GM21786 (cell line): ENCODE measurements around the gene SEC14L6.

Source experiments
- ATAC-seq: cut with Tn5 transposase; IDR thresholded peaks from one replicate; pipeline ENCODE4 v1.9.1; 2021; ENCODE audit not compliant: unreplicated experiment

SEC14L6 gene

DNA sequence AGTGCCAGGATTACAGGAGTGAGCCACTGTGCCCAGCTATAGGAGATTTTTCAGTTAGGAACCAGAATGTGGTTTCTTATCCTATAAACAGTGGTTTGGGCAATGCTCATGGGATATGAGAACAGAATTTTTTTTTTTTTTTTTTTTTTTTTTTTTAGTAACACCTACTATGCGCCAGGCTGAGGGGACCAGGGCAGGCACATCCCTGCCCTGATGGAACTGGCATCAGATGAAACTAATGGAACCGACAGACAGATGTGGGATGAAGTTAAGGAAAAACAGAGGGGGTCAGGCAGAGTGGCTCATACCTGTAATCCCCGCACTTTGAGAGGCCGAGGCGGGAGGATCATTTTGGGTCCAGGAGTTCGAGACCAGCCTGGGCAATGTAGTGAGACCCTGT, 45.9 kb downstream of the SEC14L6 start:
- ATAC-seq = no peak

DNA sequence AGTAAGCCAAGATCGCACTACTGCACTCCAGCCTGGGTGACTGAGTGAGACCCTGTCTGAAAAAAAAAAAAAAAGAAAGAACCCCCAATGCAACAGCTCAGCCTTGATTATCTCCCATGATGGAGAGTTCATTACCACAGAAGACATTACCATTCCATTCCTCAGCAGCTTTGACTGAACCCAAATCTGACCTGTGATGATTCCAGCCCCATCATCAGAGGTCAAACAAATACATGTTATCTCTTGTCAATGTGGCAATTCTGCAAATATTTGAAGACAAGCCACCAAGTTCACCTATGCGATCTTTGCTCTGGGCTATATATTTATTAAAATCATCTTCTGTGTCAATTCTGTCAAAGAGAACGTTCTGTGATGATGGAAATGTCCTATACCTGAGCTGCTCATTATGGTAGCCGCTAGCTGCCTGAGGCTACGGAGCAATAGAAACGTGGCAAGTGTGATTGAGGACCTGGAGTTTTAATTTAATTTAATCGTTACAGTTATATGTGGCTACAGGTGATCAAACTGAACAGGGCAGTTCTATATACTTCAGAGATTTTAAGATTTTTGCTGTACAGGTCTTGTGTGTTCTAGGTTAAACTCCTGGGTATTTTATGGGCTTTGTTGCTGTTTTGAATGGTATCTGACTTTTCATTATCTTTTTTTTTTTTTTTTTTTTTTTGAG, 48.9 kb downstream of the SEC14L6 start:
- ATAC-seq = no peak

DNA sequence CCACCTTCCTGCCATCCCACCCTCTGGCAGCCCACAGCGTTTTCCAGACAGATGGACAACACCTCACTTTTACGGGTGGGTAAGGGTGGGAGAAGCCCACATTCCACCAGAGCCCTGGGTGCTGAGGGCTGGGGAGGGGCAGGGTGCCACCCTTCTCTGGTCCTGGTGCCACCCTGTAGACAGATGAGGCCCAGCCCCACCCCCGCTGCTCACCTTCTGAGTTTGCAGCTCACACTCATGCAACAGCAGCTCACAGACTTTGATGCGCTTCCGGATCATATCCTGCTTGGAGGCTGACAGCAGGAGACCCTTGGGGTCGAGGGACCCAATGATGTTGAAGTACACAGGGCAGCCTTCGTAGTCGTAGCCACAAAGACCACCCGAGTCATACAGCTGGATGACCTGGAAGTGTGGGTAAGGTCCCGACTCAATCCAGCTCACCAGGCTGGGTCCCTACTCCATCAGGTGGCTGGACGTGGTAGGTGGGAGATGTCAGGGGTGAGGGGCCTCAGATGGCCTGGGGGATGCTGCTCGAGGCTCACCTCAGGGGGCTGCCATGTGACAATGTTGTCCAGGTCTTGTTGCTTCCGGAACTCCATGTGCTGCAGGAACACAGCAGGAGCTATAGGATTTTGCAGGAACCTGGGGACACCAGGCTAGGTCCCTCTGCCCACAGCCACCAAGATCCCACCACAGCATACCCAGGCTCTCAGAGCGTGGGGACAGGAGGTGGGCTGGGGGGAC, 51.3 kb downstream of the SEC14L6 start:
- ATAC-seq = no peak

DNA sequence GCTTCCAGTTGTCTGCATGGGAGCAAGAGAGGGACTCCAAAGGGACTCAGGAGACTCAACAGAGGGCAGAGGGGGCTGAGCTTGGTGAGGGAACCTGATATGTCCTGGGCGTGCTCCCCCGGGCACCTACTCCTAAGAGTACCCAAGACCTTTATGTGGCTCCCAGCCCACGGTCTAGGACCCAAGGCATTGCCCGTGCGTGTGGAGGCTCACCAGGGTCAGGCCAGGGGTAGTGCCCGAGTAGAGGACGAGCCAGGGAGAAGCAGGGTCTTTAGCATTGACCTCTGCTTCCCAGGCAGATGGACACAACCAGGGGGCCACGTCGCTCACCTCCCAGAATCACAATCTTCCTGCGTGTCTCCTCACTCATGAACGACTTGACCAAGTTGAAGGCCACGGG, 54.4 kb downstream of the SEC14L6 start:
- no peak for ATAC-seq

DNA sequence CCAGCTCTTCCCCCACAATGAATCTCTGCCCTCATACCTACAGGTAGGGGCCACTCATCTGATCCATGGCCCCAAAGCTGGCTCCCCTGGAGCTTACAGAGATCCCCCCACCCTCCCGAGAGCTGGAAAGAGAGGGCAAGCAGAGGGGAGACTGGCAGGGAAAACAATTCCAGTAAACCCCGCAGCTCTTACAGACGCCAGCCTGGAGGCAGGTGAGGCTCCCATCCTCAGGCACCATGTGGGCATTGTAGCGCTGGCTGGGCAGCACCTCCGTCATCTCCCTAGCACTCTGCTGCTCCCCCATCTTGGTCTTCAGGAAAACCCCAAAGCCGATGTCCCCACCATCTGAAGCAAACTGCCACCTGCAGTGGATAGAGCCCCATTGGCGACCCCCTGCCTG, 55.2 kb downstream of the SEC14L6 start:
- ATAC-seq = no peak

DNA sequence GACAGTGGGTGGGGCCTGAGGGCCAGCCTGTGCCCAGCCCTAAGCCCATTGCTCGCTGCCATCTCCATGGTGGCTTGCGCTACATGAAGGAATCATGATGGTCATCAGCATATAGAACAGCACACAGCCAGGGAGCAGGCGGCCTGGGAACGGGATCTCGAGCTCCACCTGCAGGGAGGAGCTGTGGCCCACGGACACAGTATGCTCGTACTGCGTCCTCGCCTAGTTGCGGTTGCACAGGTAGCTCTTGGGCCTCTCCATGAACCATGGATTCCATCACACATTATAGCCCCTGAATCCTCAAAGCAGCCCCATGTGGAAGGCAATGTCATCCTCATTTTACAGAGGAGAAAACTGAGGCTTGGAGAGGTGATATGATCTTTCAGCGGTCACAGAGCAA, 56.1 kb downstream of the SEC14L6 start:
- ATAC-seq = no peak

DNA sequence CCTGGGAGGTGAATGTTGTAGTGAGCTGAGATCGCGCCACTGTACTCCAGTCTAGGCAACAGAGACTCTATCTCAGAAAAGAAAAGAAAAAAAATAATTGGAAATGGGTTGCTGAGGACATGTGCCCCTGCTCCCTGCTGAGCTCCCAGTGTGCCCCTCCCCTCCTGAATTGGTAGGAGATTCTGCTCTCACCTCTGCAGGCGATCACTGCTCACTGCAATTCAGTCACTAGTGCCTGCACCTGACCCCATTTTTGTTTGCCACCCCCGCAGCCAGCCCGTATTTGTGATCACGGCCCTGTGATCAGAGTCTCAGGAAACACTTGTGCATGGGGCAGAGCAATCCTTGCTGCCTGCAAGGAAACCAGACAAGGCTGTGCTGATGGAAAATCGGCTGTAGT, 58.4 kb downstream of the SEC14L6 start:
- ATAC-seq = no peak

DNA sequence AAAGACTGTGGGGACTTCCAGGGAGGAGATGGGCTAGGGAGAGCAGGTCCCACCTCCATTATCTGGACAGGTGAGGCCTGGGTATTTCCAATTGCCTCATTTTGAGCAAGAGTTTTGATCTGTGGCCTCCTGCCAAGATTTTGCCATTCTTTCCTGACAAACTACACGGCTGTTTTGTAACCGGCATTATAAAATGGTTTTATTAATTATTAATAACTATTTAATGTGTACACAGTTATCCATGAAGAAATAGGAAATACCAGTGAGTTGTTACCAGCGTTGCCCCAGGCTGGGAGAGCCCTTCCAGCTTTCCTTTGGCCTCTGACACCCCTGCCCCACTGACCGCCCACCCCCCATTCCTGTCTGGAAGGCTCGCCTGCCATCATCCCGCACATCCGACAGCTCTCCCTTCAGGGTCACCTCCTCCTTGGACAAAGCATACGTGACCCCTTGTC, 59.9 kb downstream of the SEC14L6 start:
- no peak for ATAC-seq

DNA sequence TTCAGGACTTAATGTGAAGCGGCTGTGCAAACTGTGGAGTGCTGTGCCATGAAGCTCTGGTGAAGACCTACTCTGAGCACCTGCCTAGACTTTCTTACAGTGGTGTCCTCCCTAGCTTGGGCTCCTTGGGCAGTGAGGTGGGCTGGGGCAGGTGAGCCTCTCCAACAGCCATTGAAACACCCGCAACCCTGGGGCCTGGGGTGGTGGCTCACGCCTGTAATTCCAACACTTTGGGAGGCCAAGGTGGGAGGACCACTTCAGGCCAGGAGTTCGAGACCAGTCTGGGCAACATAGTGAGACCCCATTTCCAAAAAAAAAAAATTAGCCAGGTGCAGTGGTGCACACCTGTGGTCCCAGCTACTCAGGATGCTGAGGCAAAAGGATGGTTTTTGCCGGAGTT, 60.4 kb downstream of the SEC14L6 start:
- no peak for ATAC-seq

DNA sequence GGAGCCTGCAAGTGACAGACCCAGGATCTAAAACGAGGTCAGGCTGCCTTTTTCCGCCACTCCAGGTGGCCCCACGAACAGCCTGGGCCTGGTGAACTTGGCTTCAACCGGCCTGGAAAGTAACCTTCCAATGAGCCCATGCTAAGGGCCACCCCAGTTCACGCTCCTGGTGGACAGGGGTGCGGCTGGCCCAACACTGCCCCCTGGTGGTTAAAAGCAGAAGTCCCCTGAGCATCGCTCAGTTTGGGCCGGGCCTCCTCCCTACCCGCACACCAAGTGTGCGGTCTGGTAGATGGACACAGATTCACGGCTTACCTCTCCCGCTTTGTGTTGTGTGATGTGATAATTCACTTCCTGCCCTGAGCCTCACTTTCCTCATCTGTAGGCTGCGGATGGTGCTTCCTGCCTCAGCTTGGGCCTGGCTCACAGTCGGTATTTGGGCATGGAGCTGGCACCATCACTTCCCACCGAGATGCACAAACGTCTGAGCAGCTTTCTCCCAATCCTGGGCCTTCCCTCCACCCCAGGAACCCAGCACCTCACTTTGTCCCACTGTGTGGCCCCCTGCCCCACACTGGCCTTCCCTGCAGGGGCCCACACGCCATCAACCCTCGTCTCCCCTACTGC, 61.1 kb downstream of the SEC14L6 start:
- no peak for ATAC-seq

DNA sequence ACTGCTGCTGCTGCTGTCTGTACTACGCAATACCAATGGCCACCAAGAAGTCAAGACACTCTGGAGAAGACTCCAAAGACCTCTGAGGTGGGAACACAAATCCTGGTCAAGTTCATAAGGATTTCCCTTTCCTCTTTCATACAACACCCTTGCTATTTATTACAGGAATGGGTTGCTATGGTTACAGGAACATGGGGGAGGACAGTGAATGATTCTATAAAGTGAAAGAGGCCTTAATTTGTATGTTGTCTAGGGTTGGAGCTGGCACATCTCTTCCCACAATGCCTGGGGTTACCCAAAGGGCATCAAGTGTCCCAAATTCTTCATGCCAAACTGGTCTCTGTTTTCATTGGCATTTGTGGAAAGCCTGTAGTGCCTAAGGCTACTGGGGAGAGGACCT, 63.4 kb downstream of the SEC14L6 start:
- ATAC-seq = no peak

DNA sequence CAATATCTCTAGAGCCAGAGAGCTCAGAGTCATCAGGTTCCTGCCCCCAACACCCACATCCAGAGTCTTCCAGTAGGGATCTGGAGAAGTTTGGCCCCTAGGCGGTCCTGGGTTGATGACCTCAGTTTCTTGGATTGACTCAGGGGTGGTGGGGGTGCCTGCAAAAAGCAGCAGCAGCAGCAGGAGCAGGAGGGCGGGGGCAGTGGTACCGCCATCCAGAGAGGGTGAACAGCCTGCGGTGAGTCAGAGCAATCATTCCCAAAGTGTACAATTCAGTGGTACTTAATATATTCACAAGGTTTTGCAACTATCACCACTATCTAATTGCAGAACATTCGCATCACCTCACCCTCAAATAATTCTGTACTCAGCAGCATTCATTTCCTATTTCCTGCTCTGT, 64.8 kb downstream of the SEC14L6 start:
- ATAC-seq = no peak

DNA sequence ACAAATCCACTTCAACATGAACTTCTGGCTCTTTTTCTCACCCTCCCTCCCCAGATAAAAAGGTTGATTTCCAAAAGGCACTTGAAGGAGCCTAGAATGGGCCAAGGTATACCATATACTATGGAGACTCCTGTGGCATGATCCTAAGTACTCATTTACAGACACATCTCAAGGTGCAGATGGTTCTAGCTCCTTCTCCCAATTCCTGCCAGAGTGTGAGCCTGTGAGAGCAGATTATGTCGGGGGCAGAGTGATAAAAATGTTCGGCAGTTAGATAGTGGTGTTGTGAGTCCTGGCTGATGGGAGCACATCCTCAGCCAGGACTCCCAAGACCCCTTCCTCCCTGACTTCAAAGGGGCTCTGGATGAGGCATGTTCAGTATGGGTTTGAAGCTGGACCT, 66.6 kb downstream of the SEC14L6 start:
- no peak for ATAC-seq

DNA sequence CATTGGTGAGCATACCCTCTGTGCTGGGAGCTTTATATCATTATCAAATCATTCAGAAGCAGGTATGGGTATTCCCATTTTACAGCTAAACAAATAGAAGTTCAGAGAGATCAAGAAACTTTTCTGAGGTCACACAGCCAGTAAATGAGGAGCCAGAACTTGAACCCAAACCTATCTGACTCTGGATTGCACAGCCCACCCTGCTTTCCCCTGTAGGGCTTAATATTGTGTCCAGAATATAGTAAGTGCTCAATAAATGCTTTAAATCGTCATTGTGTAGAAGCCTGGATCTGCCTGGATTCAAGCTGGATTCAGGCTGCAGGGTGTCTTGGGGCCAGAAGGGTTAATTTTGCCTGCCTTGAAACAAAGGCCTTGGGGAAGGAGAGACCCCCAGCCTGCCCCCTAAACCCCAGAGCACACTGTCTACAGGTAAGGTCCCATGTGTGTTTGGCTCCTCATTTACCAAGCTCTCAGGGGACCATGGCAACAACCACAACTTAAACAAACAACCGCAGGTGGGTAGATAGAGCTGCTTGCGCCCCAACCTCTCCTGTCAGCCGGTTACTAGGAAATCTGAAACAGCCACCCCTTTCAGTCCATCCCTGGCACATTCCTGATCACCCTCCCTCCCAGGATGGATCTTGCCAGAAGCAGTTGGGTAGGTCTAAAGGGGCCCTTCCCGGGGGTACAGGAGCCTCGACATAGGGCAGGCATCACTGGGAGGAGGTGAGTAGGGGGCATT, 71.7 kb downstream of the SEC14L6 start:
- no peak for ATAC-seq

DNA sequence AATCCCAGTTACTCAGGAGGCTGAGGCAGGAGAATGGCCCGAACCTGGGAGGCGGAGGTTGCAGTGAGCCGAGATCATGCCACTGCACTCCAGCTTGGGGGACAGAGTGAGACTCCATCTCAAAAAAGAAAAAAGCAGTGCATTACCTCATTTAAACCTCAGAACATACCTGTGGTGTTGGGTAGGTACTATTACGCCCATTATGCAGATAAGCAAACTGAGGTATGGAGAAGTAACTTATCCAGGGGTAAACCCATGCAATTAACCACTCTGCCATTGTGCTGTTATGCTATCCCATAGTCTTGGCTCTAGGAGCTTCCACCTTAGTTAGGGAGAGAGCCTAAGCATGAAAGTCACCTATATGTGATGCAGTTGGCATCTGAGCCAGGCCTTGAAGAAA, 72.4 kb downstream of the SEC14L6 start:
- no peak for ATAC-seq

DNA sequence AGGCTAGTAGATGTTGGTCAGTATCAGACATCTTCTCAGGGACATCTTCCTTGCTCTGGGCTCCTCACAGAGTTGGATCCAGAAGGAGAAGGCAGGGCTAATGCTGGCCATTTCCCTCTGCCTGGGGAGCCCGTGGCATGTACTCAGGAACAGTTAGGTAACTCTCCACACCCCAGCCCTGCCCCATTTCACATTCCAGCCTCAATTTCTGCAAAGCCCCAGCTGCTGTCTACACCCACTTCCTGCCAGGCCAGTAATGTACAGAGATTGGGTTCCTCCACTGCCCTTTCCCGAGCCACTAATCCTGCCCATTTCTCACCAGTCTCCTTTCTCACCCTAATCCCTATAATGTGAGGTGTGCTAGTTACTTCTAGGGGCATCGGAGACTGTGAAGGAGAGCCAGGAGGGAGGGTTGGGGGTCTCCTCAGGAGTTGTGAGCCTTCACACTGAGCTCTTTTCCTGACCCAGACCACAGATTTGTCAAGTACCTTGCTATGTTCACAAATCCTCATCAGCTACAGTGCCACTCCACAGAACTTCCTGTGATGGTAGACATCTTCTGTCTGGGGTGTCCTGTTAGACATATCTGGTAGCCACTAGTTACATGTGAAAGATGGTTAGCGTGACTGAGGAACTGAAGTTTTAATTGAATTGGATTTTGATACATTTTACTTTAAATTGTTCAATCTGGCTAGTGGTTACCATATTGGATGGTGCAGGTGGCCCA, 73.4 kb downstream of the SEC14L6 start:
- no peak for ATAC-seq
